ENCODE measurements around the gene CRTC3.
"Not testable (repeated sequence)": the region's sequence is repeated elsewhere in the genome, so short reads cannot be mapped to it uniquely, and the experiment has no call there.

The CRTC3 gene

GRCh38 chr15:90665288-90666134 lies 135.8 kb downstream of the CRTC3 start:
- peak overlapping the region; percentile 34 for H3K27ac ChIP-seq
- TF ChIP-seq CTCF (IDR thresholded peaks at IDR 0.05) = no peak
- TF ChIP-seq ZFX (IDR thresholded peaks at IDR 0.05; ENCODE audit: borderline replicate concordance) = no peak

GRCh38 chr15:90666135-90666909 lies 136.6 kb downstream of the CRTC3 start:
- TF ChIP-seq CTCF (IDR thresholded peaks at IDR 0.05) (no peak), ZFX (IDR thresholded peaks at IDR 0.05; ENCODE audit: borderline replicate concordance) (no peak)
- peak overlapping the region; percentile 34; the same call in 1 of the 2 replicates for H3K27ac ChIP-seq

GRCh38 chr15:90667073-90667754 lies 137.5 kb downstream of the CRTC3 start:
- no peak overlapping the region for H3K27ac ChIP-seq
- TF ChIP-seq CTCF (IDR thresholded peaks at IDR 0.05) = no peak
- TF ChIP-seq ZFX (IDR thresholded peaks at IDR 0.05; ENCODE audit: borderline replicate concordance) = no peak

GRCh38 chr15:90667755-90668345 lies 138.1 kb downstream of the CRTC3 start:
- not testable (repeated sequence) for H3K27ac ChIP-seq

GRCh38 chr15:90670631-90671030 lies 140.9 kb downstream of the CRTC3 start:
- H3K27ac ChIP-seq = not testable (repeated sequence)

GRCh38 chr15:90671216-90671615 lies 141.5 kb downstream of the CRTC3 start:
- TF ChIP-seq ZFX (IDR thresholded peaks at IDR 0.05; ENCODE audit: borderline replicate concordance) = no peak
- TF ChIP-seq CTCF (IDR thresholded peaks at IDR 0.05) = no peak
- H3K27ac ChIP-seq = no peak overlapping the region

GRCh38 chr15:90673357-90673756 lies 143.6 kb downstream of the CRTC3 start:
- H3K27ac ChIP-seq = not testable (repeated sequence)

GRCh38 chr15:90674476-90674875 lies 144.8 kb downstream of the CRTC3 start:
- TF ChIP-seq CTCF (IDR thresholded peaks at IDR 0.05) (no peak), ZFX (IDR thresholded peaks at IDR 0.05; ENCODE audit: borderline replicate concordance) (no peak)
- no peak overlapping the region for H3K27ac ChIP-seq

All from 22Rv1 (cell line).